ENCODE measurements around the gene MAP3K3. TPM values are rescaled to one million over a fixed set of nuclear protein-coding genes. Genes with fewer than 3 reads are reported as not detected.

The MAP3K3 gene
- 138 and 207 TPM in 2 replicates for total RNA-seq

GRCh38 chr17:63621684-63622573 lies at the start of gene MAP3K3:
TSS of gene MAP3K3 (plus strand) at chr17:63622417. CDS start at chr17:63622760, 343 bp downstream.
- DNase-seq = peak; percentile 100

- peak; percentile 21 for DNase-seq
Observed at GRCh38 chr17:63573634-63574033, 48.6 kb upstream of the MAP3K3 start.

GRCh38 chr17:63578027-63578768 lies 44.0 kb upstream of the MAP3K3 start:
- no peak for DNase-seq

GRCh38 chr17:63578769-63579111 lies 43.5 kb upstream of the MAP3K3 start:
- no peak for DNase-seq

GRCh38 chr17:63579633-63580032 lies 42.6 kb upstream of the MAP3K3 start:
- DNase-seq = peak; percentile 94

GRCh38 chr17:63587770-63588169 lies 34.4 kb upstream of the MAP3K3 start:
- DNase-seq = no peak

- no peak for DNase-seq
Observed at GRCh38 chr17:63588797-63589196, 33.4 kb upstream of the MAP3K3 start.

GRCh38 chr17:63589646-63590045 lies 32.6 kb upstream of the MAP3K3 start:
- DNase-seq = no peak

- DNase-seq = no peak
Observed at GRCh38 chr17:63592797-63593196, 29.4 kb upstream of the MAP3K3 start.

GRCh38 chr17:63595132-63595531 lies 27.1 kb upstream of the MAP3K3 start:
- no peak for DNase-seq

- DNase-seq = peak; percentile 60
Observed at GRCh38 chr17:63596856-63597586, 25.2 kb upstream of the MAP3K3 start.

- no peak for DNase-seq
Observed at GRCh38 chr17:63598281-63598680, 23.9 kb upstream of the MAP3K3 start.

- DNase-seq = peak; percentile 89
Observed at GRCh38 chr17:63600569-63601438, 21.4 kb upstream of the MAP3K3 start, which contains the start of gene TACO1. TSS of gene TACO1 (plus strand) at chr17:63600895. CDS start at chr17:63601084, 189 bp downstream.

GRCh38 chr17:63601439-63602371 lies 20.5 kb upstream of the MAP3K3 start:
- DNase-seq = peak; percentile 23

GRCh38 chr17:63609816-63610573 lies 12.2 kb upstream of the MAP3K3 start:
- DNase-seq = no peak

GRCh38 chr17:63610854-63611253 lies 11.4 kb upstream of the MAP3K3 start:
- DNase-seq = no peak

- DNase-seq = no peak
Observed at GRCh38 chr17:63611354-63611753, 10.9 kb upstream of the MAP3K3 start.

GRCh38 chr17:63613663-63614062 lies 8.6 kb upstream of the MAP3K3 start:
- DNase-seq = no peak

GRCh38 chr17:63621229-63621683 lies 961 bp upstream of the MAP3K3 start:
- DNase-seq = no peak
